ENCODE data around the gene PRKX. TPM values are rescaled to one million over a fixed set of nuclear protein-coding genes. Genes with fewer than 3 reads are reported as not detected.
"Not testable (repeated sequence)": the region's sequence is repeated elsewhere in the genome, so short reads cannot be mapped to it uniquely, and the experiment has no call there.

PRKX gene
- total and polyA plus RNA-seq, 2 of the 4 experiments (the other 2 are of a cell fraction): 7.2 to 14.9 TPM

GRCh38 chrX:3733043-3733430 is 19.6 kb upstream of the PRKX start:
- WGBS, 2 experiments (ENCODE audit: extremely low coverage in 2 of 2, insufficient read length in 1 of 2): 75% methylated on average over 2 of the region's 7 CpGs; no CpG with 5 or more reads in 1 of the 2 experiments

GRCh38 chrX:3732326-3733042 is 19.0 kb upstream of the PRKX start:
- H4K91ac ChIP-seq (ENCODE audit: insufficient read depth, low read depth, low read length); intact Hi-C loops (cut with micrococcal nuclease); H3K4ac ChIP-seq (ENCODE audit: low read depth, low read length); H4K20me1 ChIP-seq (ENCODE audit: insufficient read depth, low read length); H2BK15ac ChIP-seq (ENCODE audit: low read depth, low read length); BruUV-seq (replicated peaks); H3K9ac ChIP-seq (ENCODE audit: low read depth, low read length); H3K18ac ChIP-seq (ENCODE audit: low read depth, low read length); H3K4me2 ChIP-seq (ENCODE audit: low read depth, low read length); H3K4me3 ChIP-seq (ENCODE audit: insufficient read depth, low read depth, low read length); H3K56ac ChIP-seq (ENCODE audit: extremely low read depth, insufficient read depth, low read length); H3K4me1 ChIP-seq (ENCODE audit: control insufficient read depth, insufficient read depth, low read length); CTCF ChIA-PET; H3K14ac ChIP-seq (replicated peaks; ENCODE audit: low read depth, low read length); H3K23ac ChIP-seq (ENCODE audit: low read depth, low read length); H3K9me1 ChIP-seq (ENCODE audit: insufficient read depth, low read length); H2BK20ac ChIP-seq (ENCODE audit: low read depth, low read length); H3K27ac ChIP-seq (ENCODE audit: insufficient read depth, low read length); H2BK5ac ChIP-seq (ENCODE audit: low read depth, low read length, poor library complexity, severe bottlenecking); ATAC-seq (ENCODE audit: low read depth); in situ Hi-C loops (cut with MboI; ENCODE audit: low sequenced_read_pairs); H2BK120ac ChIP-seq (ENCODE audit: low read depth, low read length); H4K5ac ChIP-seq (ENCODE audit: low read depth, low read length); H2AFZ ChIP-seq (replicated peaks; ENCODE audit: low read length, poor library complexity); H3K79me1 ChIP-seq (ENCODE audit: low read depth in 1 of 2, low read length in 2 of 2); H3K36me3 ChIP-seq (ENCODE audit: control insufficient read depth, insufficient read depth, low read length); H4K8ac ChIP-seq (ENCODE audit: low read depth in 2 of 2, low read length in 2 of 2); H3K27me3 ChIP-seq (ENCODE audit: control insufficient read depth, insufficient read depth, low read length); H2AK5ac ChIP-seq (ENCODE audit: low read depth, low read length); DNase-seq; dilution Hi-C loops (cut with HindIII; ENCODE audit: low sequenced_read_pairs, unreplicated experiment); H3K9me3 ChIP-seq (ENCODE audit: control insufficient read depth, insufficient read depth, low read length); H2AK9ac ChIP-seq (replicated peaks; ENCODE audit: low read depth, low read length, poor library complexity); POLR2A ChIA-PET (ENCODE audit: unreplicated experiment): not testable (repeated sequence)
- WGBS, 2 experiments (ENCODE audit: extremely low coverage in 2 of 2, insufficient read length in 1 of 2): no CpG with 5 or more reads among the region's 15 CpGs

More at GRCh38 chrX:3733043-3733430, 19.6 kb upstream of the PRKX start:
- H3K9me1 ChIP-seq (ENCODE audit: insufficient read depth, low read length): no peaks in the 10 kb centered on the region
- H3K23ac ChIP-seq (ENCODE audit: low read depth, low read length): no peak overlapping the region
- H3K27me3 ChIP-seq (ENCODE audit: control insufficient read depth, insufficient read depth, low read length): no peaks in the 10 kb centered on the region
- H3K4me2 ChIP-seq (ENCODE audit: low read depth, low read length): no peak overlapping the region
- H3K9me3 ChIP-seq (ENCODE audit: control insufficient read depth, insufficient read depth, low read length): no peaks in the 10 kb centered on the region
- H3K4me3 ChIP-seq (ENCODE audit: insufficient read depth, low read depth, low read length): no peak overlapping the region
- H2AK5ac ChIP-seq (ENCODE audit: low read depth, low read length): no peak overlapping the region
- H3K27ac ChIP-seq (ENCODE audit: insufficient read depth, low read length): no peak overlapping the region
- H3K18ac ChIP-seq (ENCODE audit: low read depth, low read length): no peak overlapping the region
- no peak overlapping the region for H3K9ac ChIP-seq (ENCODE audit: low read depth, low read length)
- no peaks in the 10 kb centered on the region for H3K4me1 ChIP-seq (ENCODE audit: control insufficient read depth, insufficient read depth, low read length)
- BruUV-seq (replicated peaks): no TSS peak
- no peak overlapping the region for H4K91ac ChIP-seq (ENCODE audit: insufficient read depth, low read depth, low read length)
- H2BK120ac ChIP-seq (ENCODE audit: low read depth, low read length): no peak overlapping the region
- H3K36me3 ChIP-seq (ENCODE audit: control insufficient read depth, insufficient read depth, low read length): no peaks in the 10 kb centered on the region
- intact Hi-C loops (cut with micrococcal nuclease): no loop called here
- in situ Hi-C loops (cut with MboI; ENCODE audit: low sequenced_read_pairs): no loop called here
- no peak overlapping the region for H2AFZ ChIP-seq (replicated peaks; ENCODE audit: low read length, poor library complexity)
- no peak overlapping the region for H4K8ac ChIP-seq (ENCODE audit: low read depth in 2 of 2, low read length in 2 of 2)
- no peak overlapping the region for H2BK20ac ChIP-seq (ENCODE audit: low read depth, low read length)
- no peak overlapping the region for H3K56ac ChIP-seq (ENCODE audit: extremely low read depth, insufficient read depth, low read length)
- TF ChIP-seq POLR2A (IDR thresholded peaks at IDR 0.05; ENCODE audit: low read depth, low read length): no peak
- TF ChIP-seq CHD1 (IDR thresholded peaks at IDR 0.05; ENCODE audit: low read depth, low read length): no peak
- TF ChIP-seq ELK1 (IDR thresholded peaks at IDR 0.05; ENCODE audit: borderline replicate concordance, low read depth, low read length): no peak
- no peak for TF ChIP-seq USF2 (IDR thresholded peaks at IDR 0.05; ENCODE audit: low read depth, low read length)
- no peaks in the 10 kb centered on the region for H4K20me1 ChIP-seq (ENCODE audit: insufficient read depth, low read length)
- ChIA-PET POLR2A (ENCODE audit: unreplicated experiment) (no interaction called here), CTCF (no interaction called here)
- H3K14ac ChIP-seq (replicated peaks; ENCODE audit: low read depth, low read length): no peak overlapping the region
- H2BK5ac ChIP-seq (ENCODE audit: low read depth, low read length, poor library complexity, severe bottlenecking): no peak overlapping the region
- H3K4ac ChIP-seq (ENCODE audit: low read depth, low read length): no peak overlapping the region
- ATAC-seq (ENCODE audit: low read depth) (no peak), DNase-seq (no peak)
- no peak overlapping the region for H2BK15ac ChIP-seq (ENCODE audit: low read depth, low read length)
- H4K5ac ChIP-seq (ENCODE audit: low read depth, low read length): no peak overlapping the region
- no peaks in the 10 kb centered on the region for H3K79me1 ChIP-seq (ENCODE audit: low read depth in 1 of 2, low read length in 2 of 2)
- H2AK9ac ChIP-seq (replicated peaks; ENCODE audit: low read depth, low read length, poor library complexity): no peak overlapping the region
- dilution Hi-C loops (cut with HindIII; ENCODE audit: low sequenced_read_pairs, unreplicated experiment): no loop called here
